GM18861 (cell line): ENCODE data around the gene SLC19A3.

Experiments used
- ATAC-seq: cut with Tn5 transposase; IDR thresholded peaks from one replicate; pipeline ENCODE4 v1.9.1; 2021; ENCODE audit not compliant: unreplicated experiment

Gene SLC19A3

DNA sequence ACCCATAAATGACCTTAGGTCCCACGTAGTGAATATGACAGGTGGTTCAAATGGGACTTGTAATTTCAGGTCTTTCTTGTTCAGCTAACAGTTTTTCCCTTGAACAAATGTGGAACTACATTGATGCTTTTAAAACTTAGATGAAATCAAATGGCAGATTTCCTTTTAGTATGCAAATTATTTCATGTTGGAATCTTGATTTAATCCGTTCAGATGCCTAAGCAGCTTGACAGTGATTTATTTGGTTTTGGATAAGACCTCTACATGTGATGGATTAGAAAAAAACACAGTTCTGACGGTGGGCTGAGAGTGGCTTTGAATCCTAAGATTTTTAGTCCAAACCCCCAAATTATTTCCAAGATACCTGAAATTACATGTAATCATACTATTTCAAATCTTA, 83.6 kb downstream of the SLC19A3 start:
- ATAC-seq = no peak
